Measurements from ENCODE around the gene PSMD7. TPM values are rescaled to one million over a fixed set of nuclear protein-coding genes. Genes with fewer than 3 reads are reported as not detected.

PSMD7 gene
- total RNA-seq, 2 donors from 2014 or later, result 20.1 to 32.4 TPM

DNA sequence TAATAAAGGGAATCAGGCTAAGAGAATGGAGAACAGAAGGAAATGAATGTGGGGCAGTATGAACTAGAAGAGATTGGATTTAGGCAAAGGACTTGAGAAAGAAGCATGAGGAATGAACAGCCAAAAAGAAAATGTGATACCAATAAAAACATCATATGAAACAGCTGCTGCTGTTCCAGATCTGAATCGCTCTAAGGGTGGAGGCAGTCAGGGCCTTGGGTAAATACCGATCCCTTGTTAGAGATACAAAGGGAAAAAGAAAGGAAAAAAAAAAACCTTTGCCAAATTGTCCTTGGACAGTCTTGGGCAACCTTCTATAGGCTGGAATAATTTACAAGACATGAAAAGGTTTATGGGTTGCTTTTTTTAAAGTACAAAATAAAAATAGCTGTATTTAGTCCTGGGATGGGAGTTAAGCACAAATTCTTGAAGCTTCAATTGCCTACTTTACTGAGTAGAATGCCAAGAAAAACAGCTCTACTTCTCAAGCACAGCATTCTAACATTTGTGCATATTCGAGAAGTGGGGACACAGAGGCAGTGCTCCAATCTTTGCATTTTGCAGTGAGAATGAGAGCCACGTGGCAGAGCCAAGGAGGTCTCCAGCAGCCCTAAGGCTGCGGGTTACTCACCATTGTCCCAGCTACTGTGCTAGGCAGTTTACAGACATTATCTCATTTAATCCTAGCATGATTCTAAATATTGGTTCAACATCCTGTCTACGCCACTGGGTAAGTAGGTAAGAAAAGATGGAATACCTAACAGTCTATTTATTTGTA lies 43.3 kb upstream of the PSMD7 start:
- ATAC-seq, result no peak

DNA sequence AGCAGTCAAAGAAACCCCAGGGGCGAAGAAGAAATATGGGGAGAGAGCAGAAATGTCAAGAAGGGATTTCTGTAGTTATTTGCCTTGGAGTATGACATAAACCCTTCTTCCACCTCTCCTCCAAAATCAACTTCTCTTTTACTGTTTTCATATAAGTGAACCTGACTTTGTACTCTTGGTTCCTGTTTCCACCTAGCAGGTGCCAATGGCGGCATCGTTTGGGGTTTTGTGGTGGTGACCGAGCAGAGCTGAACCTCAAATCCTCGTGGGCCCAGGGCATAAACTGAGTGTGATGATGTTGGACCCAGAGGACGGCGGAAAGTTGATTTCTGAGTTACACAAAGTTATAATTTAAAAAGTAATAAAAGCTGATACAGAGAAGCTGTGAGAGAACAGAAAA lies 39.6 kb upstream of the PSMD7 start:
- TF ChIP-seq, protein P1, sequence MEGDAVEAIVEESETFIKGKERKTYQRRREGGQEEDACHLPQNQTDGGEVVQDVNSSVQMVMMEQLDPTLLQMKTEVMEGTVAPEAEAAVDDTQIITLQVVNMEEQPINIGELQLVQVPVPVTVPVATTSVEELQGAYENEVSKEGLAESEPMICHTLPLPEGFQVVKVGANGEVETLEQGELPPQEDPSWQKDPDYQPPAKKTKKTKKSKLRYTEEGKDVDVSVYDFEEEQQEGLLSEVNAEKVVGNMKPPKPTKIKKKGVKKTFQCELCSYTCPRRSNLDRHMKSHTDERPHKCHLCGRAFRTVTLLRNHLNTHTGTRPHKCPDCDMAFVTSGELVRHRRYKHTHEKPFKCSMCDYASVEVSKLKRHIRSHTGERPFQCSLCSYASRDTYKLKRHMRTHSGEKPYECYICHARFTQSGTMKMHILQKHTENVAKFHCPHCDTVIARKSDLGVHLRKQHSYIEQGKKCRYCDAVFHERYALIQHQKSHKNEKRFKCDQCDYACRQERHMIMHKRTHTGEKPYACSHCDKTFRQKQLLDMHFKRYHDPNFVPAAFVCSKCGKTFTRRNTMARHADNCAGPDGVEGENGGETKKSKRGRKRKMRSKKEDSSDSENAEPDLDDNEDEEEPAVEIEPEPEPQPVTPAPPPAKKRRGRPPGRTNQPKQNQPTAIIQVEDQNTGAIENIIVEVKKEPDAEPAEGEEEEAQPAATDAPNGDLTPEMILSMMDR (IDR thresholded peaks at IDR 0.05), result no peak
- no peak for TF ChIP-seq POLR2A (IDR thresholded peaks at IDR 0.05)
- intact Hi-C loops (cut with DNase I), result no loop called here
- Histone ChIP-seq H3K4me3 (no peak overlapping the region), H3K27me3 (no peaks in the 10 kb centered on the region), H3K36me3 (replicated peaks in 1 of 2; ENCODE audit: insufficient read depth in 1 of 2, low read depth in 2 of 2) (no peaks in the 10 kb centered on the region), H3K27ac (no peak overlapping the region), H3K9me3 (no peaks in the 10 kb centered on the region), H3K4me1 (no peaks in the 10 kb centered on the region)
- 72 to 91% methylated on average over 7 of the region's 7 CpGs for WGBS, 2 donors
- DNase-seq (no peak), ATAC-seq (no peak)

More for the DNA sequence above, 43.3 kb upstream of the PSMD7 start:
- H3K27ac ChIP-seq, result no peak overlapping the region
- H3K27me3 ChIP-seq, result no peaks in the 10 kb centered on the region
- H3K9me3 ChIP-seq, result no peaks in the 10 kb centered on the region
- DNase-seq, result no peak
- no peaks in the 10 kb centered on the region for H3K4me1 ChIP-seq
- 73 to 86% methylated on average over 6 of the region's 6 CpGs for WGBS, 2 donors
- no peak for TF ChIP-seq POLR2A (IDR thresholded peaks at IDR 0.05)
- TF ChIP-seq, protein P1 (IDR thresholded peaks at IDR 0.05), result no peak
- no peak overlapping the region for H3K4me3 ChIP-seq
- intact Hi-C loops (cut with DNase I), result no loop called here
- H3K36me3 ChIP-seq (replicated peaks in 1 of 2; ENCODE audit: insufficient read depth in 1 of 2, low read depth in 2 of 2), result no peaks in the 10 kb centered on the region

DNA sequence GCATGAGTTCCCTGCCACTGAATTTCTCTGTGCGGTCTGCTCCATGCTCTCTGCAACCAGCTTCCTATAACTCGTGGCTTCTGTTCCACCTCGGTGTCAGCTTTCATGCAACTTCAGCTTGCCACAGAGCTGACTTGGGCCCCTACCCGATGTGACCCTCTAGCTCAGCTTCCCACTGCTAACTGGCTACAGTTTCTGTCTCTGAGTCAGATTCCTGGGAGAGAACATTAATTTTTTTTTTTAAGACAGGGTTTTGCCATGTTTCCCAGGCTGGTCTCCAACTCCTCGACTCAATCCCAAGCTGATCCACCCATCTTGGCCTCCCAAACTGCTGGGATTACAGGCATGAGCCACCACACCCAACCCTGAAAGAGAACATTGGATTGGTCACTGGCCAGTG lies 35.5 kb upstream of the PSMD7 start:
- TF ChIP-seq POLR2A (IDR thresholded peaks at IDR 0.05), result no peak
- TF ChIP-seq, protein P1 (IDR thresholded peaks at IDR 0.05), result no peak
- ATAC-seq (no peak), DNase-seq (no peak)
- WGBS, 2 donors, result 69 to 73% methylated on average over 5 of the region's 5 CpGs
- Histone ChIP-seq H3K27me3 (no peaks in the 10 kb centered on the region), H3K9me3 (no peaks in the 10 kb centered on the region), H3K4me3 (no peak overlapping the region), H3K36me3 (replicated peaks in 1 of 2; ENCODE audit: insufficient read depth in 1 of 2, low read depth in 2 of 2) (no peaks in the 10 kb centered on the region), H3K4me1 (no peaks in the 10 kb centered on the region), H3K27ac (no peak overlapping the region)
- intact Hi-C loops (cut with DNase I), result no loop called here

- DNase-seq, result no peak
- Histone ChIP-seq H3K27me3 (no peaks in the 10 kb centered on the region), H3K27ac (no peak overlapping the region), H3K4me1 (no peaks in the 10 kb centered on the region), H3K36me3 (replicated peaks in 1 of 2; ENCODE audit: insufficient read depth in 1 of 2, low read depth in 2 of 2) (no peaks in the 10 kb centered on the region), H3K9me3 (no peaks in the 10 kb centered on the region), H3K4me3 (no peak overlapping the region)
- WGBS, 2 donors, result 80 to 88% methylated on average over 3 of the region's 3 CpGs
- intact Hi-C loops (cut with DNase I), result no loop called here
- TF ChIP-seq, protein P1 (IDR thresholded peaks at IDR 0.05), result no peak
- TF ChIP-seq POLR2A (IDR thresholded peaks at IDR 0.05), result no peak
- ATAC-seq, result no peak
Observed at GRCh38 chr16:74264811-74265210, 31.8 kb upstream of the PSMD7 start.

GRCh38 chr16:74268372-74268782 lies 28.2 kb upstream of the PSMD7 start:
- Histone ChIP-seq H3K9me3 (no peaks in the 10 kb centered on the region), H3K4me3 (no peak overlapping the region), H3K27me3 (no peaks in the 10 kb centered on the region), H3K4me1 (no peaks in the 10 kb centered on the region), H3K27ac (no peak overlapping the region), H3K36me3 (replicated peaks in 1 of 2; ENCODE audit: insufficient read depth in 1 of 2, low read depth in 2 of 2) (no peaks in the 10 kb centered on the region)
- WGBS, 2 donors, result 10 to 19% methylated on average over 3 of the region's 3 CpGs
- TF ChIP-seq, protein P1 (IDR thresholded peaks at IDR 0.05), result no peak
- TF ChIP-seq POLR2A (IDR thresholded peaks at IDR 0.05), result no peak
- intact Hi-C loops (cut with DNase I), result no loop called here
- DNase-seq (peak in 2 of 4 donors; percentile 14 to 19), ATAC-seq (peak; percentile 68)
